HL-60/S4 treated with retinoic acid at 250 ng/mL for 4 days and 3 days (cell line): ENCODE measurements around the gene ALDH1L1.

Experiments used
- in situ Hi-C: fragments of 300-500 bp; cut with MboI; formaldehyde crosslinking; loops from 2 replicates; pipeline ENCODE4 v1.7.0; 2022; ENCODE audit warnings: low sequenced_read_pairs

ALDH1L1 gene

DNA sequence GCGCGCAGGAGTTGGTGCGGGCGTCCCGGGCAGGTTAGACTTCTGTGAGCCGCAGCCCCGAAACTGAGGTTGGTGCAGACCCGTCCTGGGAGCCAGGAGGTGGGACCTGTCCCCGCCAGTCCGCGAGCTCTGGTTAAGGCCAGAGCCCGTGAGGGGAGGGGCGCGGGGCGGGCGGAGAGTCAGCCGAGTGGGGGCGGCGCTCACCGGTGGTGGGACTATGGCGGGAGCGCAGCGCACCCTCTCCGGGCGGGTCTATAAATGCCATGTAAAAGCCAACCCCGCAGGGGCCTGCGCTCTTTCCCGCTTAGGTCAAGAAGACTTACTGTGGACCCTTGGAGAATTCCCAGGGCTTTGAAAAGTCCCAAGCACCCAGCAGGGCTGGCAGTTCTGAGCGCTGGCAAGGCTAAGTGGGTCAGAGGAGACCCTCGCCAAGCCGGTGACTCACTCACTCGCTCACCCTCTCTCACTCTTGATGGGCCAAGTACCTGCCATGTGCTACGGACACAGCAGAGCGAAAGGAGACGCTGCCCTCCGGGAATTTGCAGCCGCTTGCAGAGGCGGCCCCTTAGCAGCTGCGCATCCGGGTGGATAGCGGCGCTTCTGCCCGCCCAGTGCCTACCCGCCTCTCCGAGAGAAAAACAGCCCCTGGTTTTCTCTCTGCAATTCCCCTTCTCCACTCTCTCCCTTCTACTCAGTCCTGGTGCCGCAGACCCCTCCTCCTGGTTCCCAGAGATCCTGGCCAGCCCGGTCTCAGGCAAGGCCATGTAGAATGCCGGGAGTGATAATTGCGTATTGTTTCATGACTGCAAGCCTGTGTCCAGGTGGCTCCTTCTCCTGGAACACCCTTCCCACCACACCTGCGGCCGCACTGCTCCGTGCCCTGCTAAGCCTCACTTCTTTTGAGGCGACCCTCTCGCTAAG, at the start of gene ALDH1L1:
Gene ALDH1L1 (minus strand): TSS at position 110 of the 921 bp plus-strand sequence. CDS start 19,607 bp downstream, outside the sequence.
- in situ Hi-C loops = no loop called here

- in situ Hi-C loops = no loop called here
Observed at GRCh38 chr3:126226374-126226773, 46.0 kb upstream of the ALDH1L1 start.

DNA sequence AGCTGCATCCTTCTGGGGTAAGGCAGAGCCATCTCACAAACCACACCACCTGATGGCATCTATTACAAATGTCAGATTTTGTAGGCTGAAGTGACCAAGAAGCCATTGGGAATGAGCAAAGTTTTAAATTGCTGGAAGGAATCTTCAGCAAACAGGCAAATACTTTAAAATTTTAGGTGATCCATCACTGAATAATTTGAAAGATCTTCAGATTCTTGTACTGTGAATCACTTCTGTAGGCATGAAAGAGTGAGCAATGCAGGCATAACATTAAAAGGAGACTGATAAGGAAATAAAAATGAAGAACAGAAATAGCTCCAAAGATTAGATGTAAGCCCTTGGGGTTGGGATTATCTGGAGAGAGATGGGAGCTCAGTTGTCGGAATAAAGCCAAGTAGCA, 36.0 kb upstream of the ALDH1L1 start:
- in situ Hi-C loops = no loop called here

- in situ Hi-C loops = no loop called here
Observed at GRCh38 chr3:126213379-126214028, 33.1 kb upstream of the ALDH1L1 start.

GRCh38 chr3:126212620-126213378, 32.4 kb upstream of the ALDH1L1 start:
- in situ Hi-C loops = no loop called here

DNA sequence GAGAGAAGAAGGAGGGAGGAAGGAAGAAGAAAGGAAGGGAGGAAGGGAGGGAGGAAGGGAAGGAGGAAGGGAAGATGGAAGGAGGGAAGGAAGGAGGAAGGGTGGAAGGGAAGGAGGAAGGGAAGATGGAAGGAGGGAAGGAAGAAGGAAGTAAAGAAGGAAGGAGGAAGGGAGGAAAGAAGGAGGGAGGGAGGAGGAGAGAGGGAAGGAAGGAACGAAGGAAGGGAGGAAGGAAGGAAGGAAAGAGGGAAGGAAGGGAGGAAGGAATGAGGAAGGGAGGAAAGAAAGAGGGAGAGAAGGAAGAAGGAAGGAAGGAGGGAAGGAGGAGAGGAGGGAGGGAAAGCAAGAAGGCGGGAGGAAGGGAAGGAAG, 31.8 kb upstream of the ALDH1L1 start:
- in situ Hi-C loops = no loop called here

DNA sequence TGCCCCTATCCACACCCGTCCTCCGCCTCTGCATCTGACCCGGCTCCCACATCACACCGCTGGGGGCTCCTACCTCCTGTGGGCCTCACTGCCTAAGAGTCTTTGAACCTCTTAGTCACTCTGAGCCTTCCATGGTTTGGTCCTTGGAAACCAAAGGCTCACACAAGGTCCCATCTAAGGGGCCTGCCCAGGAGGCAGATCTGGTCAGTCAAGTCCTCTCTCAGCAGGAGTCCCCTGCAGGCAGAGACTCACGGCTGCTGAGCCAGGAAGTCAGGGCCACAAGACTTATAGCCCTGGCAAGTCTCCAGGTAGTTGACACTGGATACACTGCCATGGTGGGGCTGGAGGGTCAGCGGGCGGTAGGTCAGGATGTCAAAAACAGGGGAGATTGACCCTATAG, 31.2 kb upstream of the ALDH1L1 start:
- in situ Hi-C loops = no loop called here

- in situ Hi-C loops = no loop called here
Observed at GRCh38 chr3:126210606-126211005, 30.2 kb upstream of the ALDH1L1 start.

GRCh38 chr3:126209741-126210140, 29.4 kb upstream of the ALDH1L1 start:
- in situ Hi-C loops = no loop called here

GRCh38 chr3:126208606-126209256, 28.3 kb upstream of the ALDH1L1 start:
- in situ Hi-C loops = no loop called here

DNA sequence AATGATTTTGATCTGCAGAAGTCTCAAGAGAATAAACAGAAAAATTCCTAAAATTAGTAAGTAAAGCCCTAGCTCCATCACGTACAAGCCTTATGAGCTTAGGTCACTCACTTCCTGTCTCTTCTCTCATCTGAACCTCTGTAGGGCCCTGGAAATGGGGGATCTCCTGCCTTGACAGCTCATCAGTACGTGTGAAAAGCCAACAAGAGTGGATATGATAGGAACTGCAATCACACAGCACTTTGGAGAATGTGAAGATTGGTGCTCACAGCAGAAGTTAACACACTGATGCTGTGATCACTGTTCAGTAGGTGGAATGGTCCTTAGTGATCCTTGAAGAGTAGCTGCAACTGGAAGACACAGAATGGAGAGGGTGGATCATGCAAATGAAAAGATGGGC, 27.8 kb upstream of the ALDH1L1 start:
- in situ Hi-C loops = no loop called here

GRCh38 chr3:126207166-126207565, 26.8 kb upstream of the ALDH1L1 start:
- in situ Hi-C loops = no loop called here

GRCh38 chr3:126205717-126206655, 25.6 kb upstream of the ALDH1L1 start:
- in situ Hi-C loops = no loop called here

DNA sequence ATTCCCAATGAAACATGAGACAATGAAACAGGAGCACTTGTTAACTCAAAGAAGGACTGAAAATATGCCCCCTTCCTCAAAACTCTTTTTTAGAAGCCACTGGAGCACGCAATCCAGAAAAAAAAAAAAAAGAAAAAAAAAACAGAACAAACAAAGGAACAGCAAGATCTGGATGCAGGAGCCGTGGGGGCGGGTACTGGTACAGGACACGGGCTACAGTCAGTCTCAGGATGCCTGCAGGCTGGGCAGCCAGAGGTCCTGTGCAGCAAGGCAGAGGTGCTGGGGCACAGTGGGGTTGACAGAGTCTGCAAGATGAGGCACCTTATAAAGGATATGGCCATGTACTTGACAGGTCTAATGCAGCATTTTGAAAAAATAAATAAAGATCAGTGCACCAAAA, 22.3 kb upstream of the ALDH1L1 start:
- in situ Hi-C loops = no loop called here

DNA sequence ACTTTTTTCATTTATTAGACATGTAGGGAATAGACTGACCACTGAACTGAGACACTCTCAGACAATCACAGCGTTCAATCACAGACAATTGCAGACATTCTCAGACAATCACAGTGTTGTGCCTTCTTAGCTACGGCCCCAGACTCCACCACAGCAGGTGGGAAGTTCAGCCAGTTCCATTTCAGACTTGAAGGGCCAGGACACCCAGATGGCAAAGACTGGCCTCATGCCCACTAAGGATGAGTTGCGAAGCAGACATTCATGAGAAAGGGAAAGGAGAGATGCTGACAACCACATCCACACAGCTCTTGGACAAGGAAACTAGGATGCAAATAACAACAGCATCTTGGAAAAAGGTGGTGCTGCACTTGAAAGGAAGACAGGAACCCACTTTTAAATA, 21.9 kb upstream of the ALDH1L1 start:
- in situ Hi-C loops = no loop called here

GRCh38 chr3:126201168-126201567, 20.8 kb upstream of the ALDH1L1 start:
- in situ Hi-C loops = no loop called here

GRCh38 chr3:126200534-126200933, 20.1 kb upstream of the ALDH1L1 start:
- in situ Hi-C loops = no loop called here

DNA sequence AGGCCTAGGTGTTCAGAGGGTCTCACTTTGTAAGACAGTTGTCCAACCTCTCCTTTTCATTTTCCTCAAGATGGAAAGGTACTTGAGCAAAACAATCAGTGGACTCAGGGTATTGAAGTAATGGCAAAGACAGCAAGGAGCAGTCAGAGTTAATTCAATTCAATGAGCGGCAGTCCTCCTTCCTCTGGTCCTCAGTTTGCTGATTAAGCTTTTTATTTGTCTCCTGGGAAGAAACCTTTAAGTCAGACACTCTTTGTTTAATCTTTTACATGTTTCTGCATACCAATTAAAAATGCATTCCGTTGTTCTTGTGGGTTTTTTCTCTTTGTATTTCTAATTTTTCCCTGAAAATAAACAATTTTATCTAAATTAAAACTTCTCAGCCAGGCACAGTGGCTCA, 18.9 kb upstream of the ALDH1L1 start:
- in situ Hi-C loops = no loop called here

- in situ Hi-C loops = no loop called here
Observed at GRCh38 chr3:126197854-126198584, 17.6 kb upstream of the ALDH1L1 start.
